GM19324 (cell line): ENCODE measurements around the gene TTPAL.

Experiments
- ATAC-seq: cut with Tn5 transposase; IDR thresholded peaks from one replicate; pipeline ENCODE4 v1.9.1; 2021; ENCODE audit warnings: mild to moderate bottlenecking, moderate library complexity; ENCODE audit not compliant: unreplicated experiment, low FRiP score

TTPAL gene

DNA sequence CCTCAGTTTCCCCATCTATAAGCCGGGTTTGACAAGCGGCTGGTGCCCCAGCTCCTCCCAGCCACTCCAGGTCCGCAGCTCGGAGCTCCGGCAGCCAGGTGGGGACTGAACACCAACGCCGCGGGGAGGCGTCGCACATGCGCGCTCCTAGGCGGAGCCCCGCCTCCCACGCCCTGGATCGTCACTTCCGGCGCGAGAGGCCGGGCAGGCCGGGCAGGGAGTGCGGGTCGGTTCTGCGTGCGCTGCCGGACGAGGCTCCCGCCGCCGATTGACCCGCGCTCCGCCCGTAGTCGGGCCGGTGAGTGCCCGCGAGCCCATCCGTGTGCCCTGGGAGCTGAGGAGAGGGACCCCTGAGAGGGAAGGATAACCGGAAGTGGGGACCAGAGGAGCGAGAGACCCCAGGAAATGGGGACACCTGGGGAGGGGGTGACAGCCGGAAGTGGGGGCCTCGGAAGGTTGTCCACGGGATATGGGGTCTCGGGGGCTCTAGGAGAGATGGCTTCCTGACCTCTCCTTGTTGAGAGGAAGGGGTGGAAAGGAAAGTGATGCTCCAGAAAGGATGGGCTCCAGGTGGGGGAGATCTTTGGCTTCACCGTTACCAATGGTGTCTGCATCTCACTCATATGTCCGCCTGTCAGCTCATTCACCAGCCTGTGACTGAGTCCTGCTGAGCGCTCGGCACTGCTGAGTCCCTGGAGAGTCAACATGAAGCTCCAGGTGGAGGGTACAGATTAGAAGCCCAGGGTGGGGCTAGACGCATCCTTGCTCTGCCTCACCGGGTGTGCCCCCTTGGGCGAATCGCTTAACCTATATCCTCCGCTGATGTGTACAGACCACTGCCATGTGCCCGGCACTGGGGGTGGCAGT lies at the start of gene TTPAL:
TSS of gene TTPAL (plus strand) at position 181 of the 867 bp plus-strand sequence. CDS start 4,126 bp downstream, outside the sequence.
- ATAC-seq = peak; percentile 96

- ATAC-seq = no peak
Measured at GRCh38 chr20:44425923-44426322, 49.8 kb upstream of the TTPAL start.

DNA sequence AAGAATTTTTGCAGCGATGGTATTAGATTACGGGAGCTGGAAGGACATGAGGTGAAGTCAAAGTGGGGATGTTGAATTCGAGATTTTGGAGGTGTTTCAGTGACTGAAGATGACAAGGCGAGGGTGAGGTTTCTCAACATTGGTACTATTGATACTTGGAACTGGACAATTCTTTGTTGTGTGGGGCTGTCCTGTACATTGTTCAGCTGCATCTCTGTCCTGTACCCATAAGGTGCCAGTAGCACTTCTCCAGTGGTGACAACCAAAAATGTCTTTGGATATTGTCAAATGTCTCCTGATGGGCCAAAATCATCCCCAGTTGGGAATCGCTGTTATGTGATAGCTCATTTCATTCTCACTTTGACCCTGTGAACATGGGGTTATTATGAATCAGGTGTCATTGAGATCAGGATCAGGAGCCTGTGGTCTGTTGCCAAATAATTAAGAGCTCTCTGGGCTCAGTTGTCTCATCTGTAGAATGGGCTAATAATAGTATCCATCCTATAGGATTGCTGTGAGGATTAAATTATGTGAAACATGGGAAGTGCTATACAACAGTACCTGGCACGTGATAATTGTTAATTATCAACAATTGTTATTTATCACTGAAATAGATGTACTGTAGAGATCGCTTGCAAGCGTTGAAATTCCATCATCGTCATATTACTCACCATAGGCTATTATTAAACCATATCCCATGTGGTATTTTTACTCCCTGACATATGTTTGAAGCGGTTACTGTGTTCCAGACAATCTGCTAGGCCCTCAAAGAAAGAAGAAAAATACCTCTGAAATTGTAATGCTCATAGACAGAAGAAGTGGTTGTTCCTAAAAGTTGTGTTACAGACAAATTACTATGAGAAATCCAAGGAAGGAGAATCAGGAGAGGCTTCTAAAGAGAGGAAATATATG lies 48.5 kb upstream of the TTPAL start:
- ATAC-seq = no peak

DNA sequence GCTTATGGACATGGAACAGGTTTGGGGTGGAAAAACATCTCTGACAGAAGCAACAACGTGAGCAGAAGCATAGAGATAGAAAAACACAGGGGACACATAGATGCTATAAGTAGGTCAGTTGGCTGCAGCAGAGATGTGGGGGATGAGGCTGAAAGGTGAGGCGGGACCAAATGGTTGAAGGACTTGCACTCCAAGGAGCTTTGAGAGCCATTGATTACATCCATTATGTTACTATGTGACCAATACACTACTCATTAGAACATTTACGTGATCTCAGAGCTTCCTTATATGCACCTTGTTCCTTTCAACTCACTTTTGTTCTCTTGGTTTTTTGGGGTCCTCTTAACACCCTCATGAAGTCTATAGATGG lies 47.9 kb upstream of the TTPAL start:
- no peak for ATAC-seq

DNA sequence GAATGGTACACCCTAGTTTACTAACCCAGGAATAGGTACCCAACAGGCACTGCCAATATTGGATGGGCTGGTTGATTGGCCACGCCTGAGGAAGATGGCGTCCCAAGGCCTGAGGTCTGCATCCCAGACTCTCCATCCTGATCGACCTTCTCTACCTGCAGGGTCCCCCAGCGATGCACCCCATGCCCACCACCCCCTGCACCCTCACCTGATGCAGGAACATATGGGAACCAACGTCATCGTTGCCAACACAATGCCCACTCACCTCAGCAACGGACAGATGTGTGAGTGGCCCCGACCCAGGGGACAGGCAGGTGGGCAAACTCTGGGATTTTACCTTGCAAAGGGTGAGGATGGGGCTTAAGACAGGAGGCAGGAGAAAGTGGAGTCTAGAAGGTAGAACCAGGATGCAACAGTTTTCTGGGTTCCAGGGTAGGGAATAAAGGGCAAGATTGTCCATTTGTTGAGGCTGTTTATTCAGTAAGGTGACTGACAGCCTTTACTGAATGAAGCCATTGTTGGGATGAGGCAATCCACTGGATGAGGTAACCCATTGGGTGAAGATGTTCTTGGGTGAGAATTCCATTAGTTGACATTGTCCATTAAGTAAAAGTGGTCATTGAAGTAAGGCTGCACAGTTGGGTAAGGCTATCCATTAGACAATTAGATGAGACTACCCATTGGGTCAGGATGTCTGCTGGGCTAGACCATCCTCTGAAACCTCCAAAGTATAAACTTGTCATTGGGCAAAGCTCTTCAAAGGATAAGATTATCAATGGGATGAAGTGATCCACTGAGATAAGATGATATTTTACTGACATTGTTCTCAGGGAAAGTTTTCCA lies 47.3 kb upstream of the TTPAL start:
- no peak for ATAC-seq

DNA sequence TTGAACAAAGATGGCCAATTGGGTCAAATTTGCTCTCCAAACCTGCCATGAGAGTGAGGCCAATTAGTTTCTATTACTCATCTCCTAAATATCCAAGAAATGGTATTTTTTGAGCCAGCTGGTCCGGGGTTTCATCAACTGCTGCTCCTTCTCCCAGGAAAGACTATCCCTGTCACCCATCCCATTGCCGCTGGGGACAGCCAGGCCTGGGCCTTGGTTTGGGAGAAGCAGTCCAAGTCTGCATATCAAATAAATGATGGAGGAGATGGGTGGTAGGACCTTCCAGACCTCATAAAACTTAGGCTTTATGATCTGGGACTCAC lies 46.7 kb upstream of the TTPAL start:
- no peak for ATAC-seq

DNA sequence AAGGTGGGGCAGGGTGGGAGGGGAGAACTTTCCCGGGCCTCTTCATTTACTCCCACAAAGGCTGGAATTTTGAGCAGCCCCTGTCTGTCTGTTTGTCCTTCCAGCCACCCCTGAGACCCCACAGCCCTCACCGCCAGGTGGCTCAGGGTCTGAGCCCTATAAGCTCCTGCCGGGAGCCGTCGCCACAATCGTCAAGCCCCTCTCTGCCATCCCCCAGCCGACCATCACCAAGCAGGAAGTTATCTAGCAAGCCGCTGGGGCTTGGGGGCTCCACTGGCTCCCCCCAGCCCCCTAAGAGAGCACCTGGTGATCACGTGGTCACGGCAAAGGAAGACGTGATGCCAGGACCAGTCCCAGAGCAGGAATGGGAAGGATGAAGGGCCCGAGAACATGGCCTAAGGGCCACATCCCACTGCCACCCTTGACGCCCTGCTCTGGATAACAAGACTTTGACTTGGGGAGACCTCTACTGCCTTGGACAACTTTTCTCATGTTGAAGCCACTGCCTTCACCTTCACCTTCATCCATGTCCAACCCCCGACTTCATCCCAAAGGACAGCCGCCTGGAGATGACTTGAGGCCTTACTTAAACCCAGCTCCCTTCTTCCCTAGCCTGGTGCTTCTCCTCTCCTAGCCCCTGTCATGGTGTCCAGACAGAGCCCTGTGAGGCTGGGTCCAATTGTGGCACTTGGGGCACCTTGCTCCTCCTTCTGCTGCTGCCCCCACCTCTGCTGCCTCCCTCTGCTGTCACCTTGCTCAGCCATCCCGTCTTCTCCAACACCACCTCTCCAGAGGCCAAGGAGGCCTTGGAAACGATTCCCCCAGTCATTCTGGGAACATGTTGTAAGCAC lies 46.0 kb upstream of the TTPAL start:
- ATAC-seq = no peak

DNA sequence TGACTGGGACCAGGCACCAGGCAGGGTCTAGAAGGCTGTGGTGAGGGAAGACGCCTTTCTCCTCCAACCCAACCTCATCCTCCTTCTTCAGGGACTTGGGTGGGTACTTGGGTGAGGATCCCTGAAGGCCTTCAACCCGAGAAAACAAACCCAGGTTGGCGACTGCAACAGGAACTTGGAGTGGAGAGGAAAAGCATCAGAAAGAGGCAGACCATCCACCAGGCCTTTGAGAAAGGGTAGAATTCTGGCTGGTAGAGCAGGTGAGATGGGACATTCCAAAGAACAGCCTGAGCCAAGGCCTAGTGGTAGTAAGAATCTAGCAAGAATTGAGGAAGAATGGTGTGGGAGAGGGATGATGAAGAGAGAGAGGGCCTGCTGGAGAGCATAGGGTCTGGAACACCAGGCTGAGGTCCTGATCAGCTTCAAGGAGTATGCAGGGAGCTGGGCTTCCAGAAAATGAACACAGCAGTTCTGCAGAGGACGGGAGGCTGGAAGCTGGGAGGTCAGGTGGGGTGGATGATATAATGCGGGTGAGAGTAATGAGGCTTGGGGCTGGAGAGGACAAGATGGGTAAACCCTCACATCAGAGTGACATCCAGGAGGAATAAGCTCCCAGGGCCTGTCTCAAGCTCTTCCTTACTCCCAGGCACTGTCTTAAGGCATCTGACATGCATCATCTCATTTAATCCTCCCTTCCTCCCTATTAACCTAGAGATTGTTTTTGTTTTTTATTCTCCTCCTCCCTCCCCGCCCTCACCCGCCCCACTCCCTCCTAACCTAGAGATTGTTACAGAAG lies 45.2 kb upstream of the TTPAL start:
- ATAC-seq = no peak

- ATAC-seq = no peak
Measured at GRCh38 chr20:44431118-44431501, 44.6 kb upstream of the TTPAL start.

DNA sequence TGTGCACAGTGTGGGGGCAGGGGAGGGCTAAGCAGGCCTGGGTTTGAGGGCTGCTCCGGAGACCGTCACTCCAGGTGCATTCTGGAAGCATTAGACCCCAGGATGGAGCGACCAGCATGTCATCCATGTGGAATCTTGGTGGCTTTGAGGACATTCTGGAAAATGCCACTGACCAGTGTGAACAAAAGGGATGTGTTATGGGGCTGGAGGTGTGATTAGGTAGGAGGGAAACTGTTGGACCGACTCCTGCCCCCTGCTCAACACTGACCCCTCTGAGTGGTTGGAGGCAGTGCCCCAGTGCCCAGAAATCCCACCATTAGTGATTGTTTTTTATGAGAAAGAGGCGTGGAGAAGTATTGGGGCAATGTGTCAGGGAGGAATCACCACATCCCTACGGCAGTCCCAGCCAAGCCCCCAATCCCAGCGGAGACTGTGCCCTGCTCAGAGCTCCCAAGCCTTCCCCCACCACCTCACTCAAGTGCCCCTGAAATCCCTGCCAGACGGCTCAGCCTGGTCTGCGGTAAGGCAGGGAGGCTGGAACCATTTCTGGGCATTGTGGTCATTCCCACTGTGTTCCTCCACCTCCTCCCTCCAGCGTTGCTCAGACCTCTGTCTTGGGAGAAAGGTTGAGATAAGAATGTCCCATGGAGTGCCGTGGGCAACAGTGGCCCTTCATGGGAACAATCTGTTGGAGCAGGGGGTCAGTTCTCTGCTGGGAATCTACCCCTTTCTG lies 44.0 kb upstream of the TTPAL start:
- ATAC-seq = no peak

- ATAC-seq = no peak
Measured at GRCh38 chr20:44432618-44433577, 42.8 kb upstream of the TTPAL start.

- ATAC-seq = no peak
Measured at GRCh38 chr20:44433751-44434538, 41.7 kb upstream of the TTPAL start.

GRCh38 chr20:44435630-44436335 lies 39.9 kb upstream of the TTPAL start:
- no peak for ATAC-seq

- ATAC-seq = no peak
Measured at GRCh38 chr20:44436393-44436792, 39.3 kb upstream of the TTPAL start.

DNA sequence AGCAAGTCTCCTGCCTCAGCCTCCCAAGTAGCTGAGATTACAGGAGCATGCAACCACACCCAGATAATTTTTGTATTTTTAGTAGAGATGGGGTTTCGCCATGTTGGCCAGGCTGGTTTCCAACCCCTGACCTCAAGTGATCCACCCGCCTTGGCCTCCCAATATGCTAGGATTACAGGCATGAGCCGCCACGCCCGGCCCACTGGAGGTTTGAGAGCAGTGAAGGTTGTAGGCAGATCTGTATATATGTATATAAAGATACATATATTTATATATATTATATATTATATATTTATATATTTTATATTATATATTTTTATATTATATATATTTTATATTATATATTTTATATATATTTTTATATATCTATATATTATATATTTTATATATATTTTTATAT lies 38.2 kb upstream of the TTPAL start:
- no peak for ATAC-seq

GRCh38 chr20:44438782-44439181 lies 36.9 kb upstream of the TTPAL start:
- no peak for ATAC-seq
